ENCODE data around the gene IFT27. TPM values are rescaled to one million over a fixed set of nuclear protein-coding genes. Genes with fewer than 3 reads are reported as not detected.
A peak's percentile ranks its signal among the peaks of the same experiment; 100 is the strongest.

Gene IFT27
- total RNA-seq, 2 donors from 2014 or later: 14.7 to 20.7 TPM

DNA sequence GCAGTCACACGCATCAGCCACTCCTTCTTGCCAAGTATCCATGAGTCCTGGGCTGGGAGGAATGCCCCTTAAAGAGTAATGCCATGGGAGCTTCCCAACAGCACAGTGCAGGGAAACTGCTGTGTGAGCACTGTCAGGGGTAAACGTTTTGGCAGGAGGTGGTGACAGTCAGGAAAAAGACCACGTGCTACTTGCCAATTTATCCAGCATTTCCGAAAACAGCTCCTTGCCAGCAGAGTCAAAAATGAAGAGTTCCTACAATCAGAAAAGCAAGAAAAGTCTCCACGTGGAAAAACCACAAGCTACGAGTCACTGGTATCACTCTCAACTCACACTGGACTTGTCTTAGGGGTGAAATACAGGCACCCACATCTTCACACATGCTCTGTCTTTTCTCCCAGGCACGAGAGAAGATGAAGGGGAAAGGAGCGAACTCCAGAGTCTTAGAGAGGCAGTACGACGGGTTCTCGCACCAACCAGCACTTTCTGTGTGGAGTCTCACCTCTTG, 9.9 kb downstream of the IFT27 start:
- no peak for DNase-seq
- Mint-ChIP-seq H3K4me3 (no peak overlapping the region), H3K36me3 (ENCODE audit: low read depth) (no peaks in the 10 kb centered on the region), H3K27me3 (no peaks in the 10 kb centered on the region), H3K4me1 (peaks cover 9% of the 10 kb centered on the region), H3K27ac (no peak overlapping the region)
- no peak for ATAC-seq
- no peaks in the 10 kb centered on the region for H3K9me3 ChIP-seq (ENCODE audit: control insufficient read depth, low read length, poor library complexity, severe bottlenecking)

GRCh38 chr22:36765131-36765942, 10.6 kb downstream of the IFT27 start:
- H3K36me3 Mint-ChIP-seq (ENCODE audit: low read depth): no peaks in the 10 kb centered on the region
- H3K27ac Mint-ChIP-seq: no peak overlapping the region
- no peak overlapping the region for H3K4me3 Mint-ChIP-seq
- H3K9me3 ChIP-seq (ENCODE audit: control insufficient read depth, low read length, poor library complexity, severe bottlenecking): no peaks in the 10 kb centered on the region
- DNase-seq: no peak
- H3K27me3 Mint-ChIP-seq: no peaks in the 10 kb centered on the region
- no peak for ATAC-seq
- H3K4me1 Mint-ChIP-seq: peaks cover 6% of the 10 kb centered on the region

DNA sequence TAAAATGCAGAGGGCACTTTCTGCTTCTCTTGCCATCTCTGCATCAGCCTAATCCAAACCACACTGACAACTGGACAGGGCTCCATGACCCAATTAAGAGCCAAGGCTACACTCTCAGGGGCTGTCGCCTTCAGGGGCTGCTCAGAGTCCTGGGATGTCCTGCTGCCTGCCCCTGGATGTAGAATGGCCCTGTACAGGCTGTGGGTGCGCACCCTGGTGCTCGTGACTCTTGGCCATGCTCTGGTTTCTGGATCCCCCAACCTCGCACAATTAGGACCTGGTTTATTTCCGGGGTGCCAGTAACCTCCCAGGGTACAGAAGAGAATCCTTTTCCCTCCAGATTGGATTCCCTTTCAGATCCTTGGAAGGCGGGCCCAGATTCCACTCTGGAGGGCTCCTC, 11.3 kb downstream of the IFT27 start:
- H3K4me3 Mint-ChIP-seq: no peak overlapping the region
- H3K27ac Mint-ChIP-seq: no peak overlapping the region
- no peaks in the 10 kb centered on the region for H3K27me3 Mint-ChIP-seq
- H3K9me3 ChIP-seq (ENCODE audit: control insufficient read depth, low read length, poor library complexity, severe bottlenecking): no peaks in the 10 kb centered on the region
- ATAC-seq: no peak
- no peaks in the 10 kb centered on the region for H3K36me3 Mint-ChIP-seq (ENCODE audit: low read depth)
- DNase-seq: no peak
- H3K4me1 Mint-ChIP-seq: peaks cover 4% of the 10 kb centered on the region

GRCh38 chr22:36764060-36764459, 11.9 kb downstream of the IFT27 start:
- no peaks in the 10 kb centered on the region for H3K36me3 Mint-ChIP-seq (ENCODE audit: low read depth)
- no peak overlapping the region for H3K4me3 Mint-ChIP-seq
- peaks cover 2% of the 10 kb centered on the region for H3K4me1 Mint-ChIP-seq
- no peak overlapping the region for H3K27ac Mint-ChIP-seq
- no peaks in the 10 kb centered on the region for H3K9me3 ChIP-seq (ENCODE audit: control insufficient read depth, low read length, poor library complexity, severe bottlenecking)
- H3K27me3 Mint-ChIP-seq: no peaks in the 10 kb centered on the region
- DNase-seq (no peak), ATAC-seq (no peak)

- H3K27me3 Mint-ChIP-seq: no peaks in the 10 kb centered on the region
Measured at GRCh38 chr22:36763576-36763975, 12.3 kb downstream of the IFT27 start.

GRCh38 chr22:36762687-36763260, 13.1 kb downstream of the IFT27 start:
- DNase-seq (no peak), ATAC-seq (no peak)
- H3K4me3 Mint-ChIP-seq: no peak overlapping the region
- H3K27me3 Mint-ChIP-seq: no peaks in the 10 kb centered on the region
- no peak overlapping the region for H3K27ac Mint-ChIP-seq
- H3K4me1 Mint-ChIP-seq: no peaks in the 10 kb centered on the region
- H3K9me3 ChIP-seq (ENCODE audit: control insufficient read depth, low read length, poor library complexity, severe bottlenecking): no peaks in the 10 kb centered on the region
- no peaks in the 10 kb centered on the region for H3K36me3 Mint-ChIP-seq (ENCODE audit: low read depth)

More at GRCh38 chr22:36763576-36763975, 12.3 kb downstream of the IFT27 start:
- Mint-ChIP-seq H3K4me1 (no peaks in the 10 kb centered on the region), H3K4me3 (no peak overlapping the region), H3K36me3 (ENCODE audit: low read depth) (no peaks in the 10 kb centered on the region), H3K27ac (no peak overlapping the region)
- no peaks in the 10 kb centered on the region for H3K9me3 ChIP-seq (ENCODE audit: control insufficient read depth, low read length, poor library complexity, severe bottlenecking)
- ATAC-seq (no peak), DNase-seq (no peak)

- H3K9me3 ChIP-seq (ENCODE audit: control insufficient read depth, low read length, poor library complexity, severe bottlenecking): no peaks in the 10 kb centered on the region
- no peaks in the 10 kb centered on the region for H3K4me1 Mint-ChIP-seq
- no peaks in the 10 kb centered on the region for H3K36me3 Mint-ChIP-seq (ENCODE audit: low read depth)
- H3K27me3 Mint-ChIP-seq: no peaks in the 10 kb centered on the region
- DNase-seq (no peak), ATAC-seq (no peak)
- no peak overlapping the region for H3K27ac Mint-ChIP-seq
- H3K4me3 Mint-ChIP-seq: no peak overlapping the region
Measured at GRCh38 chr22:36761553-36762240, 14.2 kb downstream of the IFT27 start.

GRCh38 chr22:36760786-36761185, 15.1 kb downstream of the IFT27 start:
- no peaks in the 10 kb centered on the region for H3K9me3 ChIP-seq (ENCODE audit: control insufficient read depth, low read length, poor library complexity, severe bottlenecking)
- no peak overlapping the region for H3K27ac Mint-ChIP-seq
- no peak overlapping the region for H3K4me3 Mint-ChIP-seq
- ATAC-seq: no peak
- no peaks in the 10 kb centered on the region for H3K4me1 Mint-ChIP-seq
- no peaks in the 10 kb centered on the region for H3K36me3 Mint-ChIP-seq (ENCODE audit: low read depth)
- H3K27me3 Mint-ChIP-seq: peaks cover 5% of the 10 kb centered on the region
- DNase-seq: no peak

- DNase-seq (no peak), ATAC-seq (no peak)
- Mint-ChIP-seq H3K27me3 (peaks cover 15% of the 10 kb centered on the region), H3K4me1 (peaks cover 4% of the 10 kb centered on the region), H3K27ac (no peak overlapping the region), H3K4me3 (no peak overlapping the region), H3K36me3 (ENCODE audit: low read depth) (no peaks in the 10 kb centered on the region)
- no peaks in the 10 kb centered on the region for H3K9me3 ChIP-seq (ENCODE audit: control insufficient read depth, low read length, poor library complexity, severe bottlenecking)
Measured at GRCh38 chr22:36759481-36760159, 16.3 kb downstream of the IFT27 start.

DNA sequence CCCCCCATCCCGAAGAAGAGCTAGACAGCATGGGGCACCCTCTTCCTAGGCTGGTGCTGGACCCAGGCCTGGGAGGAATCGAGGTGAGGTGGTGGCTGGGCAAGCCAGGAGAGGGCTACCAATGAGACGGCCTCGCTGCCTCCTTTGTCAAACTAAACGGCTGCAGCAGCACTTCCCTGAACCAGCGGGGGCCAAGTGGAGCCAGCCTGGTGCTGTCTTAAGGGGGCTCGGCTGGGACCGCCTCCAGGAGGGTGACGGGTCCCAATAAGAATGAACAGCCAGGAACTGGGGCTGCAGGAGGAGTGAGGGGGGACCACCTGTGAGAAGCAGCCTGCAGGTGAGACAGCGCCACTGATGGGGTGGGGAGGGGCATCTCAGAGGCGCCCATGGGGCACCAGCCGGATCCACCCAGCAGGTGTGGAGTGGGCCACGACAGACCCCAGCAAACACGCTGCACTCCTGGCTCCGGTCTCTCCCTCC, 17.1 kb downstream of the IFT27 start:
- Mint-ChIP-seq H3K27me3 (peaks cover 18% of the 10 kb centered on the region), H3K4me1 (peaks cover 4% of the 10 kb centered on the region), H3K36me3 (ENCODE audit: low read depth) (no peaks in the 10 kb centered on the region), H3K4me3 (no peak overlapping the region), H3K27ac (no peak overlapping the region)
- H3K9me3 ChIP-seq (ENCODE audit: control insufficient read depth, low read length, poor library complexity, severe bottlenecking): no peaks in the 10 kb centered on the region
- no peak for DNase-seq
- ATAC-seq: no peak

DNA sequence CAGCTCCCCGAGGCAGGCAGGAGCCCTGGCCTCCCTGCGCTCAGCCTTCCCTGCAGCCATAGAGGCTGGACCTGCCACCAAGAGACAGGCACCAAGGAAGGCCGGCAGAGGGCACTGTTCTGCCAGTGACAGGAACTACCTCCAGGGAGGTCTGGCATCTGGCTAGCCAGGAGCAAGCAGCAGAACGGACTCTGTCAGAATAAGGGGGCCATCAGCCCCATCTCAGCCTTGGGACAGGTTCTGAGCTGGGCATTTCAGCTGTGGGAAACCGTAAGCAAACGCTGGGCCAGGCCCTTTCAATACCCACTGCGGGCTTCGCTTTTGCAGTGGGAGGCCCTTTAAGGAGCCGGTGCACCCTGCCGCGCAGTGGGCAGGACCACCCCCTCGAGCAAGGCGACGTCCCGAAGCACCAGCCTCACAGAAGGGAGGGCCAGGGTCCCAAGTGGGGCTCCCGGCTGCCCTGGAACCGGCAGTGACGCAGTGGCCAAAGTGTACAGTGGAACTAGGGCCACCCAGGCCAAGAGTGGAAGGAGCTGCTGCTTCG, 18.2 kb downstream of the IFT27 start:
- no peak overlapping the region for H3K4me3 Mint-ChIP-seq
- peaks cover 28% of the 10 kb centered on the region for H3K27me3 Mint-ChIP-seq
- H3K36me3 Mint-ChIP-seq (ENCODE audit: low read depth): peaks cover 3% of the 10 kb centered on the region
- H3K4me1 Mint-ChIP-seq: peaks cover 4% of the 10 kb centered on the region
- H3K9me3 ChIP-seq (ENCODE audit: control insufficient read depth, low read length, poor library complexity, severe bottlenecking): no peaks in the 10 kb centered on the region
- no peak overlapping the region for H3K27ac Mint-ChIP-seq
- DNase-seq (peak; percentile 44 to 68 (median 47)), ATAC-seq (peak; percentile 78)

GRCh38 chr22:36756746-36757655, 18.9 kb downstream of the IFT27 start:
- Mint-ChIP-seq H3K4me3 (no peak overlapping the region), H3K27me3 (peaks cover 34% of the 10 kb centered on the region), H3K4me1 (peaks cover 4% of the 10 kb centered on the region), H3K36me3 (ENCODE audit: low read depth) (peaks cover 3% of the 10 kb centered on the region), H3K27ac (peak overlapping the region; percentile 16)
- ATAC-seq: no peak
- no peak for DNase-seq
- no peaks in the 10 kb centered on the region for H3K9me3 ChIP-seq (ENCODE audit: control insufficient read depth, low read length, poor library complexity, severe bottlenecking)

Data from T-helper 17 cell (primary cell).